BE2C (cell line): ENCODE measurements around the gene NCOA7.

ENCODE experiments used
- DNase-seq: peaks from one replicate; pipeline ENCODE4 v3.0.0-alpha.2; 2020
- H3K27me3 ChIP-seq: fragments of 250-450 bp; sonication (Bioruptor Pico); 2 replicates; pipeline ENCODE4 v1.5.1; 2020; ENCODE audit warnings: mild to moderate bottlenecking
- H3K36me3 ChIP-seq: fragments of 250-450 bp; sonication (Bioruptor Pico); 2 replicates; pipeline ENCODE4 v1.5.1; 2020; ENCODE audit warnings: mild to moderate bottlenecking
- H3K4me1 ChIP-seq: fragments of 250-450 bp; sonication (Bioruptor Pico); 2 replicates; pipeline ENCODE4 v1.5.1; 2020
- H3K4me3 ChIP-seq: 2 replicates; pipeline ENCODE4 v1.5.1; 2011; ENCODE audit warnings: low read depth, low read length
- H3K9me3 ChIP-seq: fragments of 250-450 bp; sonication (Bioruptor Pico); 2 replicates; pipeline ENCODE4 v1.5.1; 2020
- CTCF ChIP-seq: IDR thresholded peaks from 2 replicates; pipeline ENCODE4 v1.5.1; 2012; ENCODE audit warnings: mild to moderate bottlenecking, low read depth, low read length

NCOA7 gene

DNA sequence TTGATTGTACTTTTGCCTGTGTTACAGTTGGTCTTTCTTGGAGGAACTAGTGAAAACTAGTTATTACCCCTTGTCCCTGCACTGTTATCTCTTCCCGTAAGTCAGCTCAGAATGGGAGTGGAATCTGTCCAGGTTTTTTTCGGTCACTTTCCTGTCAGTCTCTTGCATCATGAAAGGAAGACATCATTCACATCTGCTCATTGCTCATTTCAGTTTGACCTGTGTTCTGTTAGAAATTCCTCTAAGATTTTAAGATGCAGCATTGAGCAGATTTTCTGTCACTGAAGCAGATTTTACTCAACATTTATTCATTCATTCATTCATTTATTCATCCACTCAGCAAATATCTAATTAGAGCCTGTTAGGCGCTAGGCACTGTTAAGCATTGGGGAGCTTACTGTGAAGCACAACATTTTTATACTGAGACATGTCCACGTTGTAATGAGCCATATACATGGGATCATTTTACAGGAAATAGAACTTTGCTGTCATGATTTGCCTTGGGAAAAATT lies 132.7 kb downstream of the NCOA7 start:
- Histone ChIP-seq H3K9me3 (no peaks in the 10 kb centered on the region), H3K4me3 (no peak overlapping the region), H3K36me3 (peaks cover 91% of the 10 kb centered on the region), H3K27me3 (no peaks in the 10 kb centered on the region), H3K4me1 (peaks cover 16% of the 10 kb centered on the region)
- TF ChIP-seq CTCF = no peak
- no peak for DNase-seq

DNA sequence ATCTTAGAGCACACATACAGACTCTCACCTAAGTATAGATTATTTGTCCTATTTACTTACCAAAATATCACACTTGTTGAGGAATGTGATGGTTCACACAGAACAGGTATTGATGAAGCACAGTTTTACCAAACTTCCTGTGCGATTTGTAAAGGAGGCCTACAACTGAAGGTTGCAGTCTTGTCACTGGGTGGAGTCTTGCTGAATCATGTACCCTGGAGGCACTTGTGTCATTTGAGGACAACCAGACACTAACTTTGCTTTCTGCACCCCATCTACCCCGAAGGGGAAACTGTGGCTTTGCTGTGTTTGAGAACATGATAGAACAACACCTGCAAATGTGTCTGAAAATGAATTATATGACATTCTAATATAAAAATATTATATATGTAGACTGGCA lies 133.4 kb downstream of the NCOA7 start:
- Histone ChIP-seq H3K4me3 (no peak overlapping the region), H3K4me1 (peaks cover 14% of the 10 kb centered on the region), H3K36me3 (peaks cover 89% of the 10 kb centered on the region), H3K9me3 (no peaks in the 10 kb centered on the region), H3K27me3 (no peaks in the 10 kb centered on the region)
- TF ChIP-seq CTCF = no peak
- DNase-seq = peak; percentile 20

DNA sequence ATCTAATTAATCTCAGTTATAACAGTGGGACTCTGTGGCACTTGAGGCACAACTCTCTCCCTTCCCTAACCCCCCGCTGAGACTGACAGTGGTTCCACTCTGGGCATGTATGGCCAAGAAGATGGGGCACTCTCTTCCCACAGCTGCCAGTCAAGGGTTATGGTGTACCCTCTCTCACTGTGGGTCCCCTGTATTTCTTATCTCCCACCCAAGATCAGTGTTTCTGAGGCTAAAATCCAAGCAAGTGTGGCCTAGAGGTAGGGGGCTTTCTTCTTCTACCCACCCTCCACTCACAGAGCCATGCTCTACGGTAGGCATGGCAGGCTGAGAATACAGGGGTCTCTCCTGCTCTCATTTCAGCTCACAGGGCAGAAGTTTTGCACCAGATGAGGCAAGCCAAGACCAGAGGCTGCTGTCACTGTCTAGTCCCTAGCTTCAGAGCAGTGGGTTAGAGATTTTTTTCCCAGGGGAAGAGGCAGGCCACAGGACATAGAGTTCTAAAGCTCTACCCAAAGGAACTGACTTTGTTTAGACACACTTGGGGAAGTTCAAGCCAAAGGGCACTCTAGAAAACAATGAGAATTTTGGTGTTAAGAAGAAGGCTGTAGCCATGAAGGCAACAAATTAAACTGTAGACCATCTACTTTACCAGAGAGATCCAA lies 134.1 kb downstream of the NCOA7 start:
- Histone ChIP-seq H3K4me1 (peaks cover 14% of the 10 kb centered on the region), H3K36me3 (peaks cover 87% of the 10 kb centered on the region)
- no peak for DNase-seq

DNA sequence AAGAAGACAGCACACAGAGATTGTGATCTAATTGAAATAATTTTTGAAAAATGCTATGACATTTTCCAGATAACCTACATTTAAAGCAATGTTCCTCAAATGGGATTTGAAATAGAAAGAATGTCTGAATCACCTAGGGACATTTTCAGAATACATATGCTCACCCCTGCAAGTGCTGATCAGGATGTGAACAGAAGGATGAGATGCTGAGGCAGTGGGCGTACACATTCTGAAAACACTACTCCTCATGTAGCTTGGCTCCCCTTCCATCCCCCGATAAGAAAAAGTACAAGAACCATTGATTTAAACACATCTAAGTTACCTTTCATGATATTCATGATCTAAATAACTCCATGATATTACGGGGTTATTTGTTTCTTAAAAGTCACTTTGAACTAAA lies 136.0 kb downstream of the NCOA7 start:
- peaks cover 14% of the 10 kb centered on the region for H3K4me1 ChIP-seq
- H3K9me3 ChIP-seq = no peaks in the 10 kb centered on the region
- no peak overlapping the region for H3K4me3 ChIP-seq
- no peak for TF ChIP-seq CTCF
- H3K27me3 ChIP-seq = no peaks in the 10 kb centered on the region
- H3K36me3 ChIP-seq = peaks cover 82% of the 10 kb centered on the region
- no peak for DNase-seq

More for the DNA sequence above, 134.1 kb downstream of the NCOA7 start:
- Histone ChIP-seq H3K4me3 (no peak overlapping the region), H3K27me3 (no peaks in the 10 kb centered on the region), H3K9me3 (no peaks in the 10 kb centered on the region)
- no peak for TF ChIP-seq CTCF

- no peak for TF ChIP-seq CTCF
- Histone ChIP-seq H3K4me1 (peaks cover 14% of the 10 kb centered on the region), H3K27me3 (no peaks in the 10 kb centered on the region), H3K36me3 (peaks cover 78% of the 10 kb centered on the region), H3K9me3 (no peaks in the 10 kb centered on the region), H3K4me3 (no peak overlapping the region)
- DNase-seq = no peak
Measured at GRCh38 chr6:125927761-125928160, 137.0 kb downstream of the NCOA7 start.

GRCh38 chr6:125930765-125931418 lies 140.1 kb downstream of the NCOA7 start:
- Histone ChIP-seq H3K27me3 (no peaks in the 10 kb centered on the region), H3K4me3 (no peak overlapping the region), H3K4me1 (no peaks in the 10 kb centered on the region), H3K36me3 (peaks cover 56% of the 10 kb centered on the region), H3K9me3 (no peaks in the 10 kb centered on the region)
- no peak for DNase-seq
- no peak for TF ChIP-seq CTCF
